Breast epithelium (tissue), 4 donors: ENCODE measurements around the gene EML2. TPM values are rescaled to one million over a fixed set of nuclear protein-coding genes. Genes with fewer than 3 reads are reported as not detected.

Source experiments
- DNase-seq, 2 donors: peaks; one replicate each; pipeline ENCODE4 v3.0.0-alpha.2; 2019; ENCODE audit warnings: low spot score in 2 of 2
- H3K27ac ChIP-seq, 2 donors: fragments of 200-600 bp; sonication (generic) in 1 of 2; one replicate each; pipeline ENCODE4 v1.5.1; 2016 to 2019; ENCODE audit warnings: mild to moderate bottlenecking in 1 of 2
- H3K27me3 ChIP-seq, 2 donors: fragments of 200-600 bp; sonication (generic) in 1 of 2; one replicate each; pipeline versions ENCODE4 v1.5.1 to v1.6.0; 2017 to 2019; ENCODE audit warnings: control low read depth in 1 of 2, mild to moderate bottlenecking in 1 of 2
- H3K36me3 ChIP-seq: fragments of 200-600 bp; one replicate; pipeline ENCODE4 v1.5.1; 2019
- H3K4me1 ChIP-seq, 2 donors: fragments of 200-600 bp; sonication (generic); one replicate each; pipeline ENCODE4 v1.5.1; 2016 to 2019; ENCODE audit warnings: control low read depth in 1 of 2
- H3K4me3 ChIP-seq, 3 donors: fragments of 200-600 bp; sonication (generic); 1 replicate in 2 of 3; 2 replicates in 1 of 3; pipeline ENCODE4 v1.5.1; 2016 to 2019; ENCODE audit warnings: mild to moderate bottlenecking in 3 of 3, moderate library complexity in 2 of 3
- H3K9me3 ChIP-seq, 2 donors: fragments of 200-600 bp; sonication (generic) in 1 of 2; one replicate each; pipeline ENCODE4 v1.5.1; 2016 to 2019; ENCODE audit warnings: control low read depth in 1 of 2
- CTCF ChIP-seq, 3 donors: fragments of 450-650 bp; IDR thresholded peaks; one replicate each; pipeline ENCODE4 v1.5.1; 2016 to 2017; ENCODE audit warnings: antibody characterized with exemption in 3 of 3, mild to moderate bottlenecking in 3 of 3, moderate library complexity in 3 of 3
- POLR2A ChIP-seq: fragments of 450-650 bp; IDR thresholded peaks from one replicate; pipeline ENCODE4 v1.6.1; 2016; ENCODE audit warnings: antibody characterized with exemption, mild to moderate bottlenecking, moderate library complexity
- POLR2AphosphoS5 ChIP-seq, 3 donors: sonication (generic); formaldehyde crosslinking; IDR thresholded peaks; one replicate each; pipeline ENCODE4 v1.6.1; 2017; ENCODE audit warnings: antibody characterized with exemption in 3 of 3
- intact Hi-C: fragments of 100-400 bp; cut with DNase I; formaldehyde crosslinking; loops from one replicate; pipeline ENCODE4 v1.15.1; 2023; ENCODE audit warnings: low total_unique reads
- total RNA-seq, 3 donors: library from RNA; depleted of rRNA; stranded (reverse); fragments of >200 nt; gene quantifications; one replicate each; pipeline ENCODE4 v1.1.0, GENCODE V29; 2016

EML2 gene
- total RNA-seq, 3 donors from 2014 or later = 27.7 to 42.0 (median 32.4) TPM

DNA sequence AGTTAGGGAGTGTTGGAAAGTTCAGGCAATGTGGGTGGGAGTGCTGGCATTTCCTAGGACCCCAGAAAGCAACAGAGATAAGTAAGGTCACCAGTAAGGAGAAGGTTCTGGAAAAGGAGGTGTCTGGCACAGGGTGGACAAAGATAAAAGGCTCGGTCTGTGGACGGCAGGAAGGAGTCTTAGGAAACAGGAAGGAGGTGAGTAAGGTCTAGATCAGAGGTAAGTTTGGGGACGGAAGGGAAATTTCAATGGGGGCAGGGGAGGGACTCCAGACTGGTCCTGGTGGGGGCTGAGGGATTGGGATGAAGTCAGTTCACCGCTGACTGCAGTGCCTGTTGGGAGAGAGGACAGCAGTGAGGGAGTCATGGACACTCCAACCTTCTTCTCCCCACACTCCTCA is 46.8 kb downstream of the EML2 start:
- H3K27ac ChIP-seq = no peak overlapping the region
- TF ChIP-seq POLR2AphosphoS5 (IDR thresholded peaks at IDR 0.05) (no peak), POLR2A (no peak), CTCF (IDR thresholded peaks at IDR 0.05) (no peak)
- H3K36me3 ChIP-seq = no peaks in the 10 kb centered on the region
- peaks cover 0 to 22% of the 10 kb centered on the region in 2 donors for H3K27me3 ChIP-seq
- no peak overlapping the region for H3K4me3 ChIP-seq
- intact Hi-C loops = no loop called here
- H3K9me3 ChIP-seq = no peaks in the 10 kb centered on the region
- DNase-seq = no peak
- no peaks in the 10 kb centered on the region for H3K4me1 ChIP-seq

DNA sequence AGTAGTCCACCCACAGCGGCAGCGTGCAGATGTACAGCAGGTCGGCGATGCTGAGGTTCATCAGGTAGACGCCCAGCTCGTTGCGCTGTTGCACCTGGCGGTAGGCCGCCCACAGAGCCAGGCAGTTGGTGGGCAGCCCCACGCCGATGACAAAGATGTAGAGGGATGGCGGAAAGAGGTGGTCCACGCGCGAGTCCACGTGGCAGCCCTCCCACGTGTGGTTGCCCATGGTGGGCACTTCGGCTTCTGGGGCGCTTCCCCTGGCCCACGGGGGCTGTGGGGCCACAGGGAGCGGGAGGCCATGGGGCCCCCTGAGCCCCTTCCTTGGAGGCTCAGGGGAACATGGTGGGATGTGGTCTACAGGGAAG is 47.6 kb downstream of the EML2 start:
- intact Hi-C loops = no loop called here
- no peak for DNase-seq
- TF ChIP-seq POLR2AphosphoS5 (IDR thresholded peaks at IDR 0.05) (no peak), CTCF (IDR thresholded peaks at IDR 0.05) (no peak), POLR2A (no peak)
- Histone ChIP-seq H3K27me3 (peaks cover 0 to 22% of the 10 kb centered on the region in 2 donors), H3K4me3 (no peak overlapping the region), H3K4me1 (no peaks in the 10 kb centered on the region), H3K27ac (no peak overlapping the region), H3K36me3 (no peaks in the 10 kb centered on the region), H3K9me3 (no peaks in the 10 kb centered on the region)

DNA sequence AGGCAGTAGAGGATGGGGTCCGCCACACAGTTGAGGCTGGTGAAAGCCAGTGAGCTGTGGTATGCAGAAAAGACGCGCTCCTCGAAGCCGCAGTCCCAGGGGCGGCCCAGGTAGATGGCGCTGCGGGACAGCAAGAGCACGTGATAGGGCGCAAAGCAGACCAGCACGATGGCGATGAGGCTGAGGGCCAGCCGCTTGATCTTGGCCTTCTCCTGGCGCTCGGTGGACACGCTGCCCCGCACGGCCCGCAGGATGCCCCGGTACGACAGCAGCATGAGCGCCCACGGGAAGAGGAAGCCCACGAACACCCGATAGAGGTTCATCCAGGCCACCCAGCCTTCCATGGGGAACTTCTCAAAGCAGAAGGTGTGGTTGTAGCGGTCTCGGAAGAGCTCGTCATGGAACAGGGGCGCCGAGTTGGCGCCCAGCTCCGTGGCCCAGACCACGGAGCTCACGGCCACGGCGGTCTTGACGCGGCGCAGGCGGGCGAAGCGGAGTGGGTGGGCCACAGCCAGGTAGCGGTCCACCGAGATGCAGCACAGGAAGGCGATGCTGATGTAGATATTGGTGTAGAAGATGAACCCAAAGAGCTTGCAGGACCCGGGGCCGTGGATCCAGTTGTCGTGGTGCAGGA is 48.1 kb downstream of the EML2 start:
- peak in 1 of 2 donors; percentile 59 for DNase-seq
- H3K36me3 ChIP-seq = no peaks in the 10 kb centered on the region
- intact Hi-C loops = no loop called here
- H3K27me3 ChIP-seq = peaks cover 0 to 22% of the 10 kb centered on the region in 2 donors
- TF ChIP-seq POLR2AphosphoS5 (IDR thresholded peaks at IDR 0.05) (no peak), CTCF (IDR thresholded peaks at IDR 0.05) (peak in 2 of 3 donors; percentile 19 to 36), POLR2A (no peak)
- H3K27ac ChIP-seq = no peak overlapping the region
- no peak overlapping the region for H3K4me3 ChIP-seq
- no peaks in the 10 kb centered on the region for H3K9me3 ChIP-seq
- no peaks in the 10 kb centered on the region for H3K4me1 ChIP-seq

- Histone ChIP-seq H3K9me3 (no peaks in the 10 kb centered on the region), H3K4me3 (no peak overlapping the region), H3K27ac (no peak overlapping the region), H3K4me1 (no peaks in the 10 kb centered on the region), H3K27me3 (peaks cover 0 to 22% of the 10 kb centered on the region in 2 donors), H3K36me3 (no peaks in the 10 kb centered on the region)
- intact Hi-C loops = no loop called here
- no peak for TF ChIP-seq POLR2A
- no peak for TF ChIP-seq CTCF (IDR thresholded peaks at IDR 0.05)
- TF ChIP-seq POLR2AphosphoS5 (IDR thresholded peaks at IDR 0.05) = no peak
- no peak for DNase-seq
Observed at GRCh38 chr19:45590300-45591003, 48.7 kb downstream of the EML2 start.

DNA sequence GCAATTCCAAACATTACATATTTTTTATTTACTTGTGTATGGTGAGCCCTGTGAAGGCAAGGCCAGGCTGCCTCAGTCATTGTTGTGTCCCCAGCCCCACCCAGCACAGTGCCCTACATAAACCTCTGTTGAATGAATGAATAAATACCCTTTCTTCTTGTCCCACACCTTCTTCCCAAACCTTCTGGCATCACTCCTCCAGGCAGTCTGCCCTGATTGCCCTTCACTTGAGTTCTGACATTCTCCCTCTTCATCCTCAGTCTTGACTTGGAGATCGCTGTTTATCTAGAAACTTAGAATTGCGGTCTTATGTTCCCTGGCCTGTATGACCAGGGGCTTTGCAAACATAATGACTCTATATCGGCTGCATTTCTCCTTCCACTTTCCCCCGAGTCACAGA is 49.4 kb downstream of the EML2 start:
- H3K4me3 ChIP-seq = no peak overlapping the region
- H3K36me3 ChIP-seq = no peaks in the 10 kb centered on the region
- peaks cover 0 to 22% of the 10 kb centered on the region in 2 donors for H3K27me3 ChIP-seq
- intact Hi-C loops = no loop called here
- no peak for DNase-seq
- no peaks in the 10 kb centered on the region for H3K9me3 ChIP-seq
- TF ChIP-seq POLR2A (no peak), POLR2AphosphoS5 (IDR thresholded peaks at IDR 0.05) (no peak), CTCF (IDR thresholded peaks at IDR 0.05) (no peak)
- H3K27ac ChIP-seq = no peak overlapping the region
- H3K4me1 ChIP-seq = no peaks in the 10 kb centered on the region
